H7 (cell line): ENCODE data around the gene CBX6. TPM values are rescaled to one million over a fixed set of nuclear protein-coding genes. Genes with fewer than 3 reads are reported as not detected.
"Not testable (repeated sequence)": the region's sequence is repeated elsewhere in the genome, so short reads cannot be mapped to it uniquely, and the experiment has no call there.

Experiments used
- DNase-seq: peaks from one replicate; pipeline ENCODE4 v3.0.0; 2012
- H3K27me3 ChIP-seq: 2 replicates; pipeline ENCODE4 v1.6.0; 2011; ENCODE audit warnings: mild to moderate bottlenecking, low read length; ENCODE audit not compliant: control insufficient read depth, insufficient read depth
- H3K36me3 ChIP-seq: replicated peaks from 2 replicates; pipeline ENCODE4 v1.5.1; 2011; ENCODE audit warnings: low read length; ENCODE audit not compliant: control insufficient read depth, insufficient read depth
- H3K4me3 ChIP-seq: 2 replicates; pipeline ENCODE4 v1.5.1; 2011; ENCODE audit warnings: low read depth, mild to moderate bottlenecking, control low read depth, low read length, moderate library complexity; ENCODE audit not compliant: insufficient read depth
- total RNA-seq: library from RNA; depleted of rRNA; stranded (reverse); fragments of >200 nt; shearing (Covaris generic); gene quantifications from 2 replicates; pipeline ENCODE4 v1.2.3, GENCODE V29; 2014

Gene CBX6
- total RNA-seq, 1 experiment from 2014 or later, result 18.3 TPM

DNA sequence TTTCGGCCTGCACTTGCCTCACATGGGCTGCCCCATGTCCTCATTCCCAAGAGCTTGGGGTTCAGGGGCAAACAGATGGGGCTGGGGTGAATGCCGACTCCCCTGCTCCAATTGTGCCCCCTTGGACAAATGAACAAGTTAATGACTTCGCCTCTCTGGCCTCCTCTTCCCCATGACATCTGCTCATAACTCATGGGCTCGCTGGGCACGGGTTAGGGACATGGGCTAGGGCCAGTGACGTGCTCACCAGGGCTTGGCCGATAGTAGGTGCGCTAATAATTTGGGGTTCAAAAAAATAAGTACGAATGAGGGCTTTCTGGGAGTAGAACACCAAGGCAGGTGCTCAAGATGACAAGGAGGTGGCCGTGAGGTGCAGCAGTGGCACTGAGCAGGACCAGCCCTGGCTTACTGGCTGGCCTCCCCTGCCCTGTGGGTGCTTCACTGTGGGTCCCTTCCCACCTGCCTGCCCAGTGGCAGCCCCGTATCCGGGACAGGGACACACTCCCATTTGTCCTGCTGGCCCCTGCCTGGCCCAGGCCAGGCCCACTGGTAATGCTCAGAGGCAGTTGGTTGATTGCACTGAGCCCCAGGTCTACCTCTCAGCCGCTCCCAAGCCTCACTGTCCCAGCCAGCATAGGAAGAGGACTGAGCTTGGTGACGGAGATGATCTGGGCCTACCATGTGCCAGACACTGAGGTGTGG, 12.3 kb downstream of the CBX6 start:
- Histone ChIP-seq H3K4me3 (no peak overlapping the region), H3K36me3 (no peaks in the 10 kb centered on the region), H3K27me3 (no peaks in the 10 kb centered on the region)
- peak; percentile 15 for DNase-seq

DNA sequence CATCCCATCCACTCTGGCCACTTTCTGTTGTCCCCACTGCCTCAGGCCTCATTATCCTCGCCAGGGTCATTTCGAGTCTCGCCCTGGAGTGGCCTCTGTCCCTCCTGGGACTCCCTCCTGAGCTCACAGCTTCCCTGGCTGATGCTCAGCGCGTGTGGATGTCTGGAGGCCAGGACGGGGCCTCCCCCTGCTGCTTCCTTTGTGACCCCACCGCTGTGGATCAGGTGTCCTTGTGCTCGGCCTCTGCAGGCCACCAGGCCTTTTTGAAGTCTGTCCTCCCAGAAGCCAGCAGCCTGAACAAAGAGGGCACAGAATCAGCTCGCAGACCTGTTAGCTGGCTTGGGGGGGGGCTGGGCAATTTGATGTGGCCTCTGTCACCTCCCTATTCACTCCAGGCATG, 13.5 kb downstream of the CBX6 start:
- H3K27me3 ChIP-seq, result no peaks in the 10 kb centered on the region
- H3K4me3 ChIP-seq, result no peak overlapping the region
- peak; percentile 44 for DNase-seq

DNA sequence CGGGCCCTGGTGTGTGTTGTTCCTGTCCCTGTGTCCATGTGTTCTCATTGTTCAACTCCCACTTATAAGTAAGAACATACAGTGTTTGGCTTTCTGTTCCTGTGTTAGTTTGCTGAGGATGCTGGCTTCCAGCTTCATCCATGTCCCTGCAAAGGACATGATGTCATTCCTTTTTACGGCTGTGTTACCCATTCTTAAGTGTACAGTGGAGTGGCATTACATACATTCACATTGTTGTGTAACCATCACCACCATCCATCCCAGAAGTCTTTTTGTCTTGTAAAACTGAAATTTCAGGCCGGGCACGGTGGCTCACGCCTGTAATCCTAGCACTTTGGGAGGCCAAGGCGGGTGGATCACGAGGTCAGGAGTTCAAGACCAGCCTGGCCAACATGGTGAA, 17.5 kb downstream of the CBX6 start:
- not testable (repeated sequence) for H3K36me3 ChIP-seq, H3K4me3 ChIP-seq, H3K27me3 ChIP-seq, DNase-seq

More for the DNA sequence above, 13.5 kb downstream of the CBX6 start:
- no peaks in the 10 kb centered on the region for H3K36me3 ChIP-seq

DNA sequence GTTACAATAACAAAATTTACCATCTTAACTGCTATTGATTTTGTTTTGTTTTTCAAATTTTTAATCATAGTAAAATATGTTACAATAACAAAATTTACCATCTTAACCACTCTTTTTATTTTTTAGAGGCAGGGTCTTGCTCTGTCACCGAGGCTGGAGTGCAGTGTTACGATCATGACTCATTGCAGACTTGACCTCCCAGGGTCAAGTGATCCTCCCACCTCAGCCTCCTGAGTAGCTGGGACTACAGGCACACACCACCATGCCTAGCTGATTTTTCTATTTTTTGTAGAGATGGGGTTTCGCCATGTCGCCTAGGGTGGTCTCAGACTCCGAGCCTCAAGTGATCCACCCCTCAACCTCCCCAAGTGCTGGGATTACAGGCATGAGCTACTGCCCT, 18.1 kb downstream of the CBX6 start:
- H3K36me3 ChIP-seq, H3K27me3 ChIP-seq, H3K4me3 ChIP-seq, DNase-seq: not testable (repeated sequence)

DNA sequence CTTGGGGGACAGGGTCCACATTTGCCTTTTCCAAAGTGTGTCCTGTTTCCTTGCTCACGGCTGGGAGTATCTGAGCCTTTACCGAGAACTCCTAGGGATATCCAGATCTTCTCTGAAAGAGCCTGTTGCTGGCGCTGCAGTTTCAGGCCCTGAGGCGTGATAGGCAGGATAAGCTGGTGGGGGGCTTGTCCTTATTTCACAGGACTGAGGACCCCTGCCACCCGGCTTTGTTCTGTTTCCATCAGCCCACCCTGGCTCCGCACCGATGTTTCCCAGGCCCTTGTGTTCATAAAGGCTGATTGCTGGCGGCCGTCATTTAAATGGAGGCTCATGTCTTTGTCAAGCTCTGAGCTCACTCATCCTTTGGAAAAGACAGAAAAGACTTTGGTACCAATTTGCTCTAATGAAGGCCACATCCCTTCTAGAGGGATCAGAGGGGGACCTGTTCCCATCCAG, 18.8 kb downstream of the CBX6 start:
- no peaks in the 10 kb centered on the region for H3K36me3 ChIP-seq
- no peak for DNase-seq
- no peaks in the 10 kb centered on the region for H3K27me3 ChIP-seq
- no peak overlapping the region for H3K4me3 ChIP-seq

DNA sequence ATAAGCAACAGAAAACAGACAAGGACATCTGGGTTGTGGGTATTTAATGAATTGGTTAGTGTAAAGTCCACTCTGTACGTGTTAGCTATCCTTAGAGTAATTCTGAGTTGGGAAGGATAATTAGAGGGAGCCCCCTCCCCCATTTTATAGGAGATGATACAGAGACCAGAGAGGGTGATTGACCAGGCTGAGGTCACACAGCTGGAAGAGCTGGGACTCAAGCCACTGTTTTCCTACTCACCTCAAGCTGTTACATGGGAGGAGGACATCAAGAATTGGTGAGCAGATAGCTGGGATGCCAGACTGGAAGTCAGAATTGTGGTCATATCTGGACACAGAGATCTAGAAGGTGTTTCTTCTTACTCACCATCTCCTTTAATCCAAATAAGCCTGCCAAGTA, 19.5 kb downstream of the CBX6 start:
- no peaks in the 10 kb centered on the region for H3K36me3 ChIP-seq
- no peak for DNase-seq
- no peak overlapping the region for H3K4me3 ChIP-seq
- H3K27me3 ChIP-seq, result no peaks in the 10 kb centered on the region; the same call in 1 of the 2 replicates

DNA sequence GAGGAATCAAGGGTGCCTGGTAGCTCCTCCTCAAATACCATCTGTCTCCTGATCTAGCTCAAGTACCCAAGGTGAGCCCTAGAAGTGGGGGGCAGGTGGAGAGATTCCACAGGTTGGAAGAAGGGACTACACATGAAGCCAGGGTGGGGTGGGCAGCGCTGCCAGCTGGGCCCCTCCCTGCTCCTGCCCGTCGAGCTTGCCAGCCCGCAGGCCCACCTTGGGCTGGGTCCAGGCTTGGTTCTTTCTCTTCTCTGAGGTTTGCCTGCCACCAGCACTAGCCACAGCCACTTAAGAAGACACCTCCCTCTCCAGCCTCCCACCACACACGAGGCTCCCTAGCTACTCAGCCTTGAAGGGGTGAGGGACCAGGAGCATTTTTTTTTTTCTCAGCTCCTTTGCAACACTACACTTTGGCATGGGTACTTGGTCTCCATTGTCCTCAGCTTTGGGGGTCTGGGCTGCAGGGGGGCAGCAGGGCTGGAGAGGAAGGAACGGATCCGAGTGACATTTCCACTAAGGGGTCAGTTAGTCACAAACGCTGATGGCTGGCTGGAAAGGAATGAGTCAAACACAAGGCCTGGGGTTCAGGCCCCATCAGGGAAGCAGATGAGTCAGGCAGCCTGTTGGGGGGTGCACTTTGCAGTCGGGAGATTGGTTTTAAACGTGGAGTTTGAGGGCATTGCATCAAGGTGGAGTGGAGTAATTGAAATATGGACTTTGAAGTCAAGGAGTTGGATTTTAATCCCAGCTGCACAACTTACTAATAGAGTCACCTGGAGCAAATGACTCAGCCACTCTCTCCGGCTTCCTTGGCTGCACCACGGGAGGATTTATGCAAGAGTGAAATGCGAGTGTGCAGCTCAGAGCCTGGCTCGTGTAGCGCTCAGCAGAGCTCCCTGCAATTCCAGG, 20.8 kb downstream of the CBX6 start:
- Histone ChIP-seq H3K4me3 (no peak overlapping the region), H3K36me3 (no peaks in the 10 kb centered on the region), H3K27me3 (no peaks in the 10 kb centered on the region; the same call in 1 of the 2 replicates)
- DNase-seq, result no peak

DNA sequence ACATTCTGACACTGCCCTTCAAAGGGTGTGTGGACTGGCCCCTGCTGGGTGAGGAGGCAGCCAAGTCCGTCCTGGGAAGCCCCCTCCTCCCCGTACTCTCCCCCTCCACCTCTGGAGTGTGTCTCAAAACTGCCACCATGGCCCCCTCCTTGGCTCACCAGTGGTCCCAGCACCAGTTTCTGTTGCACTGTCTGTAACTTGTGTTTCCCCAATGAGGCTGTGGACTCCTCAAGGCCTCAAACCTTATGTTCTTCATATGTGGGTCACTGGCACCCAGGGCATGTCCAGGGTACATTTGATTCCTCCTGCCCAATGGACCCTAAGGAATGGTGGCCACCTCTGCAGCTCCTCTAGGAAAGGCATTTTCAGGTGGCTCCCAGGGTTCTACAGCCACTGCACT, 21.6 kb downstream of the CBX6 start:
- Histone ChIP-seq H3K4me3 (no peak overlapping the region), H3K27me3 (peaks cover 2% of the 10 kb centered on the region)
- no peak for DNase-seq

DNA sequence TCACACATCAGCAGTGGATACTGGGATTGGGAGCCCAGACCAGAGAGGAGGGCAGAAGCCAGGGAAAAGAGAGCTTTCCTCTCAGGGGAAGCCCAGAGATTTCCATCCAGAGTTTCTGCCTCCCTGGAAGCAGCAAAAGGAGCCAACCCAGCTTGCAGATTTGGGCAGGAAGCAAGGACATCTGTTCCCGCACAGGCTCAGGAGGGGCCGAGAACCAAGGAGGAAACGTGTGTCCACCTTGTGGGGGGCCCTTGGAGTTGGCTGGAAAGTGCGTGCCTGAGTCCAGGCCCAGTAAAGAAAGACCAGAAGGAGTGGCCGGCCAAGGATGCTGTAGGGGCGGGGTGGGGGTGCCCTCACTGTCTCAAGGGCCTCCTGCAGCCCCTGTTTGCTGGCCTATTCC, 22.2 kb downstream of the CBX6 start:
- no peaks in the 10 kb centered on the region for H3K36me3 ChIP-seq
- H3K4me3 ChIP-seq, result no peak overlapping the region
- H3K27me3 ChIP-seq, result peaks cover 7% of the 10 kb centered on the region
- DNase-seq, result no peak

More for the DNA sequence above, 21.6 kb downstream of the CBX6 start:
- no peaks in the 10 kb centered on the region for H3K36me3 ChIP-seq

DNA sequence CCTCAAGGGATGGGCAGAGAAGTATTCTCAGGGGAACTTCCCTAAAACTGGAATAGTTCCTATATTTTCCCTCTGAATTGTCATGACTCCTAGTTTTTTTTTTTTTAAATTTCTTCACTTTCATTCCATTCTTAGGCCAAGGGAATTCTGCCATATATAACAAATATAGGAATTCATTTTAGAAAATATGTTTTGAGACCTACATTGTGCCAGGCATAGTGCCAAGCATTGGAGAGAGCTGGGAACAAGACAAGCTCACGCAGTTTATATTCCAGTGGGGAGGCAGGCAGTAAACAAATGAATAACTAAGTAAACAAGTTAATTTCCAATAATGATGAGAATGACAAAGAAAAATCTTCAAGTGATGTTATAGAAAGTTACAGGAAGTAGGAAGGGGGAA, 25.6 kb downstream of the CBX6 start:
- no peak overlapping the region for H3K4me3 ChIP-seq
- no peak for DNase-seq
- H3K36me3 ChIP-seq, result no peaks in the 10 kb centered on the region; the same call in 1 of the 2 replicates
- H3K27me3 ChIP-seq, result peaks cover 34% of the 10 kb centered on the region

DNA sequence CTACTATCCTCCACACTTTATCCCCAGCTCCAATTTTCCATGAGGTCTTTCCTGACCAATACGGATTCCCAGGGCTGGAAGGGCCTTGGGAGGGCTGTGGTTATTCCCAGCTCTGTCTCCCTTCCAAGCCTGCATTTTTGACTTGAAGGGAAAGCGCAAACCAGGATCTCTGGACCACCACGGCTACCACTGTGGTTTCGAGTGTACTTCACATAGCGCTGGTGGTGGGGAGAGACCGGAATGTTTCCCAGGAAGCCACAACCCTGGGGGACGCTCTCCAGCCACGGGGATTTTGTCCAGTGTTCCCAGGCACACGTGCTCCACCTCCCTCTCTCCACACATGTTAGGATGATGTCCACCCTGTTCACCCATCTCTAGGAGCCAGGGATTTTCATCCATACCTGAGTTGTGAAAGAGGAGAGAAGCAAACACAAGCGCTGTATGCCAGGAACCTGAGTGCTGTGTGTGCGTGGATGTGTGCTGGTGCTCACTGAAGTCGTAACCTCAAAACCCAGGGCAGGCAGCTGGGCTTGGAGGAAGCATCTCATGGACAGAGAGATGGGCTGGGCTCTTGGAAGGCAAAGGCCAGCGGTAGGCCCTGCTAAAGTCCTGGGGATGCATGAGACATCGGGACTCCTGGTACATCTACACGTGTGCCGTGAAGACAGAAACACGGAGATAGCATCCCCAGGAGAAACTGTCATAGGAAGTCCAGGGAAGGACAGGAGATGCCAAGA, 26.8 kb downstream of the CBX6 start:
- peaks cover 41% of the 10 kb centered on the region for H3K27me3 ChIP-seq
- no peak overlapping the region for H3K4me3 ChIP-seq
- no peak for DNase-seq
- H3K36me3 ChIP-seq, result no peaks in the 10 kb centered on the region; the same call in 1 of the 2 replicates

DNA sequence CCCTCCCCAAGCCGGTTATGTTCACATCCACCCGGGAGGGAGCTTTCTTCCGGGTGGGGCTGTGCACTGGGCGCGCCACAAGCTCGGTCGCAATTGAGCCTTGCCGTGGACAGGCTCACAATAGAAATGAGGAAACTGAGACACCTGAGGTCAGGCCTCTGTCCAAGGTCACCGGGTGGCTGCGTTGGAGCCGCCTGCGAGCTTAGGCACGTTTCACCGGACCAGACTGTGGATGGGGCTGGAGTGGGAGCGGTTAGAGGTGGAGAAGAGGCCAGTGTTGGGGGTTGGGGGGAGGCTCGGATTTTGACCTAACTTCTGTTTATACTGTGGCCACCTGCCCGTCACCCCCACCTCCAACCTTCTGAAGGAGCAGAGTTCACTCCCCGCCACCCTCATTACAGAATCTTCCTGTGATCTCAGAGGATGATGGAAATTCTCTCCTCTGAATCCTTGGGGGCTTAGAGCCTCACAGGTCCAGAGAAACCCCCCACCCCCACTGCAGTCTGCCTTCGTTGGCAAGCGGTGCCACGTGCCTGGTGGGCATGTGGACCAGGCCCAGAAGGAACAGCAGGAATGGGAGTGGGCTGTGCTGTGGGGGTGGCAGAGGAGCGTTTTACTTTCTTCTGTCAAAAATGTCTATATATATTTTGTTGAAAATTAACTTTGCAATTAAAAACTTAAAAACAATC, 27.6 kb downstream of the CBX6 start:
- Histone ChIP-seq H3K36me3 (no peaks in the 10 kb centered on the region; the same call in 1 of the 2 replicates), H3K4me3 (peak overlapping the region; percentile 43), H3K27me3 (peaks cover 41% of the 10 kb centered on the region)
- DNase-seq, result no peak

DNA sequence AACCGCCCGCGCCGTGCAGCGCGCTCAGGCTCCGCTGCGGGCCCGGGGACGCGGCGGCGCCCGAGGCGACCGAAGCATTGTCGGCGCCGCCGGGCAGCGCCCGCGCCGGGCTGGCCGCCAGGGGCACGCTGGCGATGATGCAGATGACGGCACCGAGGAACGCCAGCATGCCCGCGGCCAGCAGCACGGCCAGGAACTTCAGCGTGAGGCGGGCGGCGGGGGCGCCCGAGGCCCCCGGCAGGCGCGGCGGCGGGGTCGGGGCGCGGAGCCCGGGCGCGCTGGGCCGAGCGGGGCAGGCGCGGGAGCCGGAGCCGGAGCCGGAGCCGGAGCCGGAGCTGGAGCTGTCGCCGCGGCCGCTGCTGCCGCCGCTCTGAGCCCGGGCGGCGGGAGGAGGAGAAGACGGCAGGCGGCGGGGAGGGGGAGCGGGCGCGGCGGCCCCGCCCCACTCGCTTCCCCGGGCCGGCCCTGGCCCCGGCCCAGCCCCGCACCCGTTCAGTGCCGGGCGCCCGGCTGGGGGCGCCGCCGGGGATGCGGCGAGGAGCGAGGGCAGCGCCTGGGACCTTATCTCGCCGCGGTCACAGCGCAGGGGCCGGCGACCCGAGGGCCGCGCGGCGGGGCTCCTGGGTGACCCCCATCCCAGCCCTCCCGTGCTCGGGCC, 28.2 kb downstream of the CBX6 start, which contains the start of gene NPTXR:
NPTXR (minus strand) TSS at position 372 of the 658 bp plus-strand sequence.
- Histone ChIP-seq H3K4me3 (peak within 1 kb of the TSS; percentile 49), H3K27me3 (peaks cover 41% of the 10 kb centered on the region), H3K36me3 (no peaks in the 10 kb centered on the region; the same call in 1 of the 2 replicates)
- peak; percentile 97 for DNase-seq
